Gastroesophageal sphincter (tissue), 4 donors: Measurements from ENCODE around the gene DMD. TPM values are rescaled to one million over a fixed set of nuclear protein-coding genes. Genes with fewer than 3 reads are reported as not detected.

ENCODE experiments used
- ATAC-seq: fragments of 150-250 bp; one replicate; pipeline ENCODE4 v1.9.1; 2016; ENCODE audit warnings: mild to moderate bottlenecking, moderate library complexity
- H3K27ac ChIP-seq, 4 donors: fragments of 200-600 bp; sonication (generic) in 3 of 4; 1 replicate in 3 of 4; 2 replicates in 1 of 4; pipeline ENCODE4 v1.5.1; 2016 to 2019
- H3K27me3 ChIP-seq: fragments of 200-600 bp; sonication (generic); one replicate; pipeline ENCODE4 v1.5.1; 2019
- H3K36me3 ChIP-seq, 2 donors: fragments of 200-600 bp; sonication (generic); one replicate each; pipeline ENCODE4 v1.5.1; 2019; ENCODE audit warnings: control low read depth in 1 of 2
- H3K4me1 ChIP-seq, 3 donors: fragments of 200-600 bp; sonication (generic); 1 replicate in 2 of 3; 2 replicates in 1 of 3; pipeline ENCODE4 v1.5.1; 2016 to 2019; ENCODE audit warnings: control low read depth in 2 of 3
- H3K4me3 ChIP-seq, 2 donors: fragments of 200-600 bp; sonication (generic); one replicate each; pipeline ENCODE4 v1.5.1; 2019; ENCODE audit warnings: mild to moderate bottlenecking in 1 of 2, moderate library complexity in 1 of 2
- H3K9me3 ChIP-seq, 3 donors: fragments of 200-600 bp; sonication (generic); one replicate each; pipeline ENCODE4 v1.5.1; 2017 to 2019; ENCODE audit warnings: control low read depth in 2 of 3
- CTCF ChIP-seq, 4 experiments: fragments of 200-600 bp in 2 of 4; fragments of 450-650 bp in 2 of 4; sonication (generic) in 1 of 4; IDR thresholded peaks; one replicate each; pipeline ENCODE4 v1.5.1; 2017 to 2019; ENCODE audit warnings: antibody characterized with exemption in 4 of 4, mild to moderate bottlenecking in 2 of 4, moderate library complexity in 2 of 4
- EP300 ChIP-seq: sonication (generic); formaldehyde crosslinking; IDR thresholded peaks from one replicate; pipeline ENCODE4 v1.6.1; 2017; ENCODE audit warnings: antibody characterized with exemption, mild to moderate bottlenecking
- POLR2A ChIP-seq, 2 donors: fragments of 450-650 bp; IDR thresholded peaks; one replicate each; pipeline ENCODE4 v1.6.1; 2017; ENCODE audit warnings: antibody characterized with exemption in 2 of 2, mild to moderate bottlenecking in 2 of 2, moderate library complexity in 1 of 2
- POLR2AphosphoS5 ChIP-seq: sonication (generic); formaldehyde crosslinking; IDR thresholded peaks from one replicate; pipeline ENCODE4 v1.6.1; 2017; ENCODE audit warnings: antibody characterized with exemption
- WGBS, 2 donors: methylation state at CpG; one replicate each; pipeline ENCODE4 v1.1.5; 2018; ENCODE audit warnings: low coverage in 1 of 2; 5-methylcytosine and 5-hydroxymethylcytosine counted together
- total RNA-seq, 4 donors: library from RNA; depleted of rRNA; stranded (reverse); fragments of >200 nt; gene quantifications; one replicate each; pipeline ENCODE4 v1.1.0, GENCODE V29; 2016

The DMD gene
- total RNA-seq, 4 donors from 2014 or later: 111 to 225 (median 183) TPM

- TF ChIP-seq POLR2AphosphoS5 (no peak), EP300 (no peak), POLR2A (IDR thresholded peaks at IDR 0.05) (no peak), CTCF (IDR thresholded peaks at IDR 0.05) (no peak)
- no peak for ATAC-seq
Measured at GRCh38 chrX:31232506-31232905, 1978.8 kb downstream of the DMD start.

GRCh38 chrX:31228909-31229308, 1982.4 kb downstream of the DMD start:
- H3K27ac ChIP-seq: peak overlapping the region in 1 of 4 donors; percentile 18
- H3K9me3 ChIP-seq: no peaks in the 10 kb centered on the region
- 52 to 92% methylated on average over 1 to 2 of the region's 2 CpGs for WGBS, 2 donors
- TF ChIP-seq POLR2AphosphoS5 (no peak), POLR2A (IDR thresholded peaks at IDR 0.05) (no peak), CTCF (IDR thresholded peaks at IDR 0.05) (no peak), EP300 (no peak)
- no peaks in the 10 kb centered on the region for H3K4me1 ChIP-seq
- no peak overlapping the region for H3K4me3 ChIP-seq
- H3K36me3 ChIP-seq: no peaks in the 10 kb centered on the region
- ATAC-seq: no peak
- H3K27me3 ChIP-seq: no peaks in the 10 kb centered on the region

More at GRCh38 chrX:31232506-31232905, 1978.8 kb downstream of the DMD start:
- H3K9me3 ChIP-seq: no peaks in the 10 kb centered on the region
- no peaks in the 10 kb centered on the region for H3K36me3 ChIP-seq
- WGBS, 2 donors: 50 to 70% methylated on average over 2 to 3 of the region's 3 CpGs
- no peak overlapping the region for H3K4me3 ChIP-seq
- H3K27ac ChIP-seq: no peak overlapping the region
- H3K27me3 ChIP-seq: no peaks in the 10 kb centered on the region
- no peaks in the 10 kb centered on the region for H3K4me1 ChIP-seq

- Histone ChIP-seq H3K27ac (peak overlapping the region in 1 of 4 donors; percentile 18), H3K36me3 (no peaks in the 10 kb centered on the region), H3K4me3 (no peak overlapping the region), H3K4me1 (no peaks in the 10 kb centered on the region), H3K9me3 (no peaks in the 10 kb centered on the region), H3K27me3 (no peaks in the 10 kb centered on the region)
- 0 to 53% methylated on average over 2 to 4 of the region's 6 CpGs for WGBS, 2 donors
- TF ChIP-seq POLR2AphosphoS5: no peak
- no peak for TF ChIP-seq EP300
- no peak for TF ChIP-seq POLR2A (IDR thresholded peaks at IDR 0.05)
- TF ChIP-seq CTCF (IDR thresholded peaks at IDR 0.05): no peak
- ATAC-seq: peak; percentile 79
Measured at GRCh38 chrX:31228415-31228832, 1982.9 kb downstream of the DMD start.

- H3K4me3 ChIP-seq: no peak overlapping the region
- no peaks in the 10 kb centered on the region for H3K36me3 ChIP-seq
- ATAC-seq: no peak
- H3K4me1 ChIP-seq: no peaks in the 10 kb centered on the region
- 8 to 50% methylated on average over 2 of the region's 2 CpGs for WGBS, 2 donors
- TF ChIP-seq POLR2AphosphoS5: no peak
- no peak for TF ChIP-seq POLR2A (IDR thresholded peaks at IDR 0.05)
- no peak for TF ChIP-seq CTCF (IDR thresholded peaks at IDR 0.05)
- TF ChIP-seq EP300: no peak
- no peaks in the 10 kb centered on the region for H3K9me3 ChIP-seq
- H3K27me3 ChIP-seq: no peaks in the 10 kb centered on the region
- H3K27ac ChIP-seq: no peak overlapping the region
Measured at GRCh38 chrX:31227250-31227649, 1984.1 kb downstream of the DMD start.

- H3K4me3 ChIP-seq: no peak overlapping the region
- no peaks in the 10 kb centered on the region for H3K4me1 ChIP-seq
- ATAC-seq: no peak
- no peaks in the 10 kb centered on the region for H3K36me3 ChIP-seq
- no peaks in the 10 kb centered on the region for H3K27me3 ChIP-seq
- H3K9me3 ChIP-seq: no peaks in the 10 kb centered on the region
- TF ChIP-seq POLR2AphosphoS5 (no peak), EP300 (no peak), CTCF (IDR thresholded peaks at IDR 0.05) (no peak), POLR2A (IDR thresholded peaks at IDR 0.05) (no peak)
- no peak overlapping the region for H3K27ac ChIP-seq
- no CpG with 5 or more reads among the region's 2 CpGs for WGBS, 2 donors
Measured at GRCh38 chrX:31225819-31226218, 1985.5 kb downstream of the DMD start.
